Non-pigmented ciliary epithelial cell (primary cell): Measurements from ENCODE around the gene ZBED1.
"Not testable (repeated sequence)": the region's sequence is repeated elsewhere in the genome, so short reads cannot be mapped to it uniquely, and the experiment has no call there.

Source experiments
- DNase-seq: peaks from one replicate; pipeline ENCODE4 v3.0.0-alpha.2; 2010; ENCODE audit warnings: low read depth

Gene ZBED1

GRCh38 chrX:2500803-2501558 lies at the start of gene ZBED1, which contains the start of gene DHRSX:
Gene ZBED1 (minus strand): TSS chrX:2500976. CDS start chrX:2490719, 10,257 bp downstream.
Gene DHRSX (minus strand): TSS chrX:2500976. CDS start chrX:2500925, 51 bp downstream.
- no peak for DNase-seq

- DNase-seq: no peak
Measured at GRCh38 chrX:2549876-2550275, 49.1 kb upstream of the ZBED1 start.

- no peak for DNase-seq
Measured at GRCh38 chrX:2548711-2549423, 48.1 kb upstream of the ZBED1 start.

DNA sequence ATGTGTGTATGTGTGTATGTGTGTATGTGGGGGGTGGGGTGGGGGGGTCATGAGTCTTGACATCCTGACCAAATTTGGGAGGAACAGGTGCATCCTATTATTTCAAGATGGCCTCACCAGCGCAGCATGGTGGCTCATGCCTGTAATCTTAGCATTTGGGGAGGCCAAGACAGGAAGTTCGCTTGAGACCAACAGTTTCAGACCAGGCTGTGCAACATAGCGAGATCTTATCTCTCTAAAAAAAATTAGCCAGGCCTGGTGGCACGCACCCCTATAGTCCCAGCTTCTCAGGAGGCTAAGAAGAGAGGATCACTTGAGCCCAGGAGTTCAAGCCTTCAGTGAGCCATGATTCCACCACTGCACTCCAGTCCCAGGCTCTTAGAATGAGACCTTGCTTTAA lies 47.0 kb upstream of the ZBED1 start:
- no peak for DNase-seq

GRCh38 chrX:2546496-2546895 lies 45.7 kb upstream of the ZBED1 start:
- DNase-seq: no peak

GRCh38 chrX:2545144-2545543 lies 44.4 kb upstream of the ZBED1 start:
- DNase-seq: no peak

DNA sequence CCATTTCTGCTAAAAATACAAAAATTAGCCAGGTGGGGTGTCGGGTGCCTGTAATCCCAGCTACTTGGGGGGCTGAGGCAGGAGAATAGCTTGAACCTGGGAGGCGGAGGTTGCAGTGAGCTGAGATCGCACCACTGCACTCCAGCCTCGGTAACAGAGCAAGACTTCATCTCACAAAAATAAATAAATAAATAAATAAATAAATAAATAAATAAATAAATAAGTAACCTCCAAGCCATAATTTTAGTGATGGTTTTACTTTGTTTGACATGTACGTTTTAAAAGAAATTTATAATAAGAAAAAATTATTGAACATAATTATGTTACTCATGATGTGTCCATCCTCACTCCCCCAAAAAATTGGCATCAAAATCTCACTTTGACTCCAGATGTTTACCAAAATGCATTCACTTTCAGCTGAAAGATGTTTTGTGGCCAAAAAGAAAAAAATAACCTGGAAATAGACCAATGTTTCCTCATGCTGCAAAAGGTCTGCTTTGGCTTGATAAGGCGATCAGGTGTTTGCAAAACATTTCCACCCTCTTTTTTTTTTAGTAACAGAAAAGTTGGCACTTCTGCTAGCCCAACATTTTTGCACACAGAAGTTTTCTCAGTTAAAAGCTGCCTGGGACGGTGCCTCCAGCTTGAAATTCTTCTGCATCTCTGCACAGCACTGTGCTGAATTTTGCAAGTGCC lies 42.2 kb upstream of the ZBED1 start:
- no peak for DNase-seq

DNA sequence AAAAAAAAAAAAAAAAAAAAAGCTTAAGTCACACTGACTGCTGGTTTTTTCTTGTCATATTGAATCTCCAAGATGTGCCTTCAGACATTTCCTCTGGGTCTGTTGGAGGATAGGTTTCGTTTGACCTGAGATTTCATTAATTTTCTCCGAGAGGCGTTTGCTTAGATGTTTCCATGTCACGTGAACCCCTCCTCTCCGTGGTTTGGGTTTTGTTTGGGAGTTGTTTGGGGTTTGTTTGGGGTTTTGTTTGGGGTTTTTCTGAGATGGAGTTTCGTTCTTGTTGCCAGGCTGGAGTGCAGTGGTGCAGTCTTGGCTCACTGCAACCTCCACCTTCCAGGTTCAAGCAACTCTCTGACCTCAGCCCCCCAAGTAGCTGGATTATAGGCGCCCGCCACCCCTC lies 40.8 kb upstream of the ZBED1 start:
- no peak for DNase-seq

DNA sequence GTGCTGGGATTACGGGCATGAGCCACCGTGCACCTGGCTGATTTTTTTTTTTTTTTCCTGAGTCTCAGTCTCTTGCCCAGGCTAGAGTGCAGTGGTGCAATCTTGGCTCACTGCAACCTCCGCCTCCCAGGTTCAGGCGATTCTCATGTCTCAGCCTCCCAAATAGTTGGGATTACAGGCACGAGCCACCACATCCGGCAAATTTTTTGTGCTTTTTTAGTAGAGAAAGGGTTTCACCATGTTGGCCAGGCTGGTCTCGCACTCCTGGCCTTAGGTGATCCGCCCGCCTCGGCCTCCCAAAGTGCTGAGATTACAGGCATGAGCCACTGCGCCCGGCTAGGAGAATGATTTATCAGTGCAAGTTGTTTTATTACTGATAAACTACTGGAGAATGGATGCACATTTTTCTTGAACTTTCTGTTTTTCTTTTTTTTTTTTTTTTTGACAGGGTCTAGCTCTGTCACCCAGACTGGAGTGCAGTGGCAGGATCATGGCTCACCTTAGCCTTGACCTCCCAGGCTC lies 39.7 kb upstream of the ZBED1 start:
- no peak for DNase-seq

DNA sequence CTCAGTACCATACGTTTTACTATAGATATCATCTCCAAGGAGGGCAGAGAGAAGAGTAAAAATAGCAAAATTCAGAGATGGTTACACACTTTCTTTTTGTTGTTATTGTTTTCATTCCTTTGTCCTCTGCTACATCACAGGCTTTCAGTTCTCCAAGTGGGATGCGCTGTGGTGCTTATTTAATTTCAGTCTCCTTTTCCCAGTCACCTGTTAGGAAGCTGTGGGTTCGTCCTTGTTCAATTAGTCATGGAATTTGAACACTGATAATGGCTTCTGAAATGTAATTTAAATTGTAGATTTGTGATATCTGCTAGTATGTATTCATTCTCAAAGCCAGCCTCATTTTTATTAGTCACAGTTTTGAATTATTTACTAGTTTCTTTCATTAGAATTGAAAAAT lies 38.8 kb upstream of the ZBED1 start:
- no peak for DNase-seq

DNA sequence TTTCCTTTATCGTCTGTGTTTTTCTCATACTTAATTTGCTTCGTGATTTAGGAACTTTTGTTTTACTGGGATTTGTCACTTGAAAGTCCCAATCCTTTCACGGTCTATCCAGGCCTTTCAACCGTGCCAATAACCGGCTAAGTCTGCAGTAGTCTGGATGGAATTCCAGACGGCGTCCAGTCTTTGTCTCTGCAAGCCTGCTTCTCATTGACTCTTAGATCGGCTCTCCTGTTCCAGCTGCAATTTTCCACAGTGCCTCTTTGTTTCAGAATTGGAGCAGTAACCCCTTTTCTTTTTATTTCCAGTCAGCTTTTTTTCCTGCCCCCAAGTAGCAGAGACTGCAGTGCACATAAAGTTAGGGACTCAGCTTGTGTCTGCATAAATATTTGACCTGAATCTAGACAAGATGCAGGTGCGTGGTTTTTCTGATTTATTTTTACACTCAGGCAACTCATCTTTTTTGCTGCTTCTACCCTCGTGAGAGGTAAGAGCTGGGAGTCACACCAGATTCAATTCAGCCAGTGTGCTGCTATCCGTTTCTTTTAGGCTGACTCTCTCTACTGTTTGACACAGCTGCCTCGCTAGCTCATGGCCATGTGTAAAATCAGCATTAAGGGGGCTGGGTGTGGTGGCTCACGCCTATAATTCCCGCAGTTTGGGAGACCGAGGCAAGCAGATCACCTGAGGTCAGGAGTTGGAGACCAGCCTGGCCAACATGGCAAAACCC lies 37.4 kb upstream of the ZBED1 start:
- no peak for DNase-seq

- no peak for DNase-seq
Measured at GRCh38 chrX:2536974-2537373, 36.2 kb upstream of the ZBED1 start.

DNA sequence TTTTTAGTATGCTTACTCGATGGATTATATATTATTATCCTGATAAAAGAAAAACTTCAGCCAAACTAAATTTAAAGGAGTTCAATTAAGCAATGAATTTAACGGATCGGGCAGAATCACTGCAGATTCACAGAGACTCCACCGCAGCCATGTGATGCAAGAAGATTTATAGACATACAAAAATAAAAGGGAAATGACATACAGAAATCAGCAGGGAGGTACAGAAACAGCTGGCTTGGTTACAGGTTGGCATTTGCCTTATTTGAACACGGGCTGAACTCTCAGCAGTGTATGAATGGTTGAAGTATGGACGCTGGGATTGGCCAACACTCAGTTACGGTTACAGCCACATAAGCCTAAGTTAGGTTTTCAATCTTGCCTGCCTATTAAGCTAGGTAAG lies 35.4 kb upstream of the ZBED1 start:
- no peak for DNase-seq

DNA sequence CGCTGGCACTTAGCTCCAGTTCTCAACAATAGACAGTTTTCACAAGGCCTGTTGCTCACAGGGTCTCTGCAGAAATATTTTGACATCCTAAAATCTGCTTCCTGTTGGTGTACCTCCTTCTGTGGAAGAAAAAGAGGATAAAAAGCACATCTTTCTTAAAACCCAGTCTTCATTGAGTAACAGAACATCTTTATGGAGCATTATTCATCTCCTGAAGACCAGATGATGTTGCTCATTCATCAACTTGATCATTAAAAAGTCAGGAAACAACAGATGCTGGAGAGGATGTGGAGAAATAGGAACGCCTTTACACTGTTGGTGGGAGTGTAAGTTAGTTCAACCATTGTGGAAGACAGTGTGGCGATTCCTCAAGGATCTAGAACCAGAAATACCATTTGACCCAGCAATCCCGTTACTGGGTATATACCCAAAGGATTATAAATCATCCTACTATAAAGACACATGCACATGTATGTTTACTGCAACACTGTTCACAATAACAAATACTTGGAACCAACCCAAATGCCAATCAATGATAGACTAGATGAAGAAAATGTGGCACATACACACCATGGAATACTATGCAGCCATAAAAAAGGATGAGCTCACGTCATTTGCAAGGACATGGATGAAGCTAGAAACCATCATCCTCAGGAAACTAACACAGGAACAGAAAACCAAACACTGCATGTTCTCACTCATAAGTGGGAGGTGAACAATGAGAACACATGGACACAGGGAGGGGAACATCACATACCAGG lies 33.7 kb upstream of the ZBED1 start:
- DNase-seq: not testable (repeated sequence)

GRCh38 chrX:2533424-2533823 lies 32.6 kb upstream of the ZBED1 start:
- no peak for DNase-seq

GRCh38 chrX:2526390-2526789 lies 25.6 kb upstream of the ZBED1 start:
- no peak for DNase-seq

DNA sequence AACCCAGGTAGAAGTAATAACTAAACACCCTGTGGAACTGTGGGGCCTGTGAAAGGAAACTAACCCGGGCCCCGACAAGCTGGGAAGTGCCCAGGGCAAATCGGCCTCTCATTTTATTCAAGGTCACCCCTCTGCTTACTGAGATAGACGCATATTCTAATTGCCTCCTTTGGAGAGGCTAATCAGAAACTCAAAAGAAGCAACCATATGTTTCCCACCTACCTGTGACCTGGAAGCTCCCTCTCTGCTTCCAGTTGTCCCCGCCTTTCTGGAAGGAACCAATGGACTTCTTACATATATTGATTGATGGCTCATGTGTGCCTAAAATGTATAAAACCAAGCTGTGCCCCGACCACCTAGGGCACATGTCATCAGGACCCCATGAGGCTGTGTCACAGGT lies 23.1 kb upstream of the ZBED1 start:
- no peak for DNase-seq

- no peak for DNase-seq
Measured at GRCh38 chrX:2521927-2522386, 21.2 kb upstream of the ZBED1 start.

- no peak for DNase-seq
Measured at GRCh38 chrX:2521092-2521926, 20.5 kb upstream of the ZBED1 start.

GRCh38 chrX:2520539-2520938 lies 19.8 kb upstream of the ZBED1 start:
- DNase-seq: no peak
